Astrocyte (in vitro differentiated cells and primary cell): Measurements from ENCODE around the gene ZC3H7A. TPM values are rescaled to one million over a fixed set of nuclear protein-coding genes. Genes with fewer than 3 reads are reported as not detected.

Experiments
- DNase-seq: peaks from one replicate; pipeline ENCODE4 v3.0.0-alpha.2; 2010; ENCODE audit warnings: low read depth
- FAIRE-seq: peaks from 2 replicates; lab custom pipeline; 2011; peaks lifted over from hg19 to GRCh38; lab: Jason Lieb, UNC
- H2AFZ ChIP-seq: 2 replicates; pipeline ENCODE4 v1.6.0; 2012; ENCODE audit warnings: low read depth, low read length, inconsistent platforms
- H3K27ac ChIP-seq: 2 replicates; pipeline ENCODE4 v1.5.1; 2011; ENCODE audit warnings: low read depth, low read length, inconsistent platforms
- H3K27me3 ChIP-seq: 2 replicates; pipeline ENCODE4 v1.6.0; 2011; ENCODE audit warnings: low read length, inconsistent platforms; ENCODE audit not compliant: insufficient read depth
- H3K36me3 ChIP-seq: 2 replicates; pipeline ENCODE4 v1.5.1; 2011; ENCODE audit warnings: low read length, inconsistent platforms; ENCODE audit not compliant: insufficient read depth
- H3K4me1 ChIP-seq: 2 replicates; pipeline ENCODE4 v1.5.1; 2011; ENCODE audit warnings: low read length, inconsistent platforms; ENCODE audit not compliant: insufficient read depth
- H3K4me2 ChIP-seq: 2 replicates; pipeline ENCODE4 v1.6.0; 2012; ENCODE audit warnings: low read length, inconsistent platforms
- H3K4me3 ChIP-seq: 2 replicates; pipeline ENCODE4 v1.5.1; 2011; ENCODE audit warnings: low read depth, mild to moderate bottlenecking, low read length, inconsistent platforms; ENCODE audit not compliant: insufficient read depth
- H3K79me2 ChIP-seq: 2 replicates; pipeline ENCODE4 v1.6.0; 2012; ENCODE audit warnings: mild to moderate bottlenecking, low read length, inconsistent platforms; ENCODE audit not compliant: insufficient read depth
- H3K9ac ChIP-seq: 2 replicates; pipeline ENCODE4 v1.6.0; 2012; ENCODE audit warnings: mild to moderate bottlenecking, low read length, inconsistent platforms
- H3K9me3 ChIP-seq: 2 replicates; pipeline ENCODE4 v1.5.1; 2012; ENCODE audit warnings: low read depth, mild to moderate bottlenecking, low read length, inconsistent platforms; ENCODE audit not compliant: insufficient read depth
- H4K20me1 ChIP-seq: 2 replicates; pipeline ENCODE4 v1.6.0; 2012; ENCODE audit warnings: low read length, inconsistent platforms; ENCODE audit not compliant: insufficient read depth
- H3K27ac Mint-ChIP-seq: one replicate; pipeline ENCODE4 v1.8.0; 2021; ENCODE audit warnings: mild to moderate bottlenecking, mixed read lengths; ENCODE audit not compliant: unreplicated experiment
- H3K27me3 Mint-ChIP-seq: one replicate; pipeline ENCODE4 v1.8.0; 2021; ENCODE audit warnings: low read depth, mixed read lengths; ENCODE audit not compliant: unreplicated experiment
- H3K36me3 Mint-ChIP-seq: one replicate; pipeline ENCODE4 v1.8.0; 2021; ENCODE audit warnings: low read depth, mixed read lengths; ENCODE audit not compliant: unreplicated experiment
- H3K4me1 Mint-ChIP-seq: one replicate; pipeline ENCODE4 v1.8.0; 2021; ENCODE audit warnings: low read depth, mixed read lengths; ENCODE audit not compliant: unreplicated experiment
- H3K4me3 Mint-ChIP-seq: one replicate; pipeline ENCODE4 v1.8.0; 2021; ENCODE audit warnings: mild to moderate bottlenecking, moderate library complexity, mixed read lengths; ENCODE audit not compliant: unreplicated experiment
- H3K9me3 Mint-ChIP-seq: one replicate; pipeline ENCODE4 v1.8.0; 2021; ENCODE audit warnings: mild to moderate bottlenecking, mixed read lengths; ENCODE audit not compliant: unreplicated experiment
- EZH2 ChIP-seq: IDR thresholded peaks from 2 replicates; pipeline ENCODE4 v1.6.1; 2012; ENCODE audit warnings: mild to moderate bottlenecking, low read length, inconsistent platforms; ENCODE audit not compliant: insufficient read depth
- total RNA-seq: library from RNA; stranded (reverse); gene quantifications from 2 replicates; pipeline ENCODE4 v1.2.1, GENCODE V29; 2021
- TF ChIP-seq, protein P1 (sequence below): IDR thresholded peaks from 2 replicates; pipeline ENCODE4 v1.5.1; 2011; ENCODE audit warnings: low read depth, mild to moderate bottlenecking, inconsistent platforms, low read length, moderate library complexity; ENCODE audit not compliant: insufficient read depth

Gene ZC3H7A
- total RNA-seq, 1 donor from 2014 or later = 68.7 TPM

DNA sequence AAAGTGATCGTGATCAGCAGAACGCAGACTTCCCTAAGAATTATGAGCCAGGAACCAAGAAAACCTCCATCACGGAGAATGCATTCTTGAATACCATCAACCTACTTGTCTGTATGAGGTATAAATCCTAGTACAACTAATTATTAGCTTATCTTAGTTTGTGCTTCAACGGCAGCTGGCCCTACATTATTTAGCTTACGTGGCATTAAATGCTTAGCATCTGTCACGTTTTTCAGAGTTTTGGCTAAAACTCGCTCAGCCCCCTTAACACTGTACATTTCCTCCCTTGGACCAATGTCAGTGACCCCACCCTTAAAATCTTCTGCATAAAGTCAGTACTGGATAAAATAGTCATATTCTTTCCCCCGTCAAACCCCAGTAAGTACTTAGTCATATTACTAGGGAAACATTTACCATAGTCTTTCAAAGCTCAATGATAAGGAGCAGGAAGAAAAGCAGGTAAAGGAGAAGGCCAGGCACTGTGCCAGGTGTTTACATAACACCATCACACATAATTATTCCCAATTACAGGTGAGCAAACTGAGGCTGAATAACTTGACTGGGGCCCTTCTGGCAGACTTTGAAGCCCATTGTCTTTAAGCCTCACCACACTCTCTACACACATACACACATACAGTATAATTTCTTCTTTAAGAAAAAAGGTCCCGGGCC is 37.8 kb downstream of the ZC3H7A start:
- no peak overlapping the region for H3K4me3 Mint-ChIP-seq
- no peak for FAIRE-seq
- H2AFZ ChIP-seq = no peak overlapping the region
- no peaks in the 10 kb centered on the region for H3K9me3 ChIP-seq
- peaks cover 15% of the 10 kb centered on the region for H3K4me1 ChIP-seq
- TF ChIP-seq, protein P1, sequence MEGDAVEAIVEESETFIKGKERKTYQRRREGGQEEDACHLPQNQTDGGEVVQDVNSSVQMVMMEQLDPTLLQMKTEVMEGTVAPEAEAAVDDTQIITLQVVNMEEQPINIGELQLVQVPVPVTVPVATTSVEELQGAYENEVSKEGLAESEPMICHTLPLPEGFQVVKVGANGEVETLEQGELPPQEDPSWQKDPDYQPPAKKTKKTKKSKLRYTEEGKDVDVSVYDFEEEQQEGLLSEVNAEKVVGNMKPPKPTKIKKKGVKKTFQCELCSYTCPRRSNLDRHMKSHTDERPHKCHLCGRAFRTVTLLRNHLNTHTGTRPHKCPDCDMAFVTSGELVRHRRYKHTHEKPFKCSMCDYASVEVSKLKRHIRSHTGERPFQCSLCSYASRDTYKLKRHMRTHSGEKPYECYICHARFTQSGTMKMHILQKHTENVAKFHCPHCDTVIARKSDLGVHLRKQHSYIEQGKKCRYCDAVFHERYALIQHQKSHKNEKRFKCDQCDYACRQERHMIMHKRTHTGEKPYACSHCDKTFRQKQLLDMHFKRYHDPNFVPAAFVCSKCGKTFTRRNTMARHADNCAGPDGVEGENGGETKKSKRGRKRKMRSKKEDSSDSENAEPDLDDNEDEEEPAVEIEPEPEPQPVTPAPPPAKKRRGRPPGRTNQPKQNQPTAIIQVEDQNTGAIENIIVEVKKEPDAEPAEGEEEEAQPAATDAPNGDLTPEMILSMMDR = no peak
- no peak for TF ChIP-seq EZH2
- peaks cover 52% of the 10 kb centered on the region for H3K36me3 ChIP-seq
- no peak overlapping the region for H3K27ac Mint-ChIP-seq
- peaks cover 5% of the 10 kb centered on the region for H3K79me2 ChIP-seq
- H3K4me1 Mint-ChIP-seq = peaks cover 16% of the 10 kb centered on the region
- H3K36me3 Mint-ChIP-seq = peaks cover 29% of the 10 kb centered on the region
- H3K4me2 ChIP-seq = no peak overlapping the region
- no peaks in the 10 kb centered on the region for H3K27me3 ChIP-seq
- no peaks in the 10 kb centered on the region for H3K27me3 Mint-ChIP-seq
- H3K9ac ChIP-seq = no peak overlapping the region
- DNase-seq = no peak
- H3K4me3 ChIP-seq = no peak overlapping the region
- peaks cover 34% of the 10 kb centered on the region for H4K20me1 ChIP-seq
- no peaks in the 10 kb centered on the region for H3K9me3 Mint-ChIP-seq
- H3K27ac ChIP-seq = no peak overlapping the region

DNA sequence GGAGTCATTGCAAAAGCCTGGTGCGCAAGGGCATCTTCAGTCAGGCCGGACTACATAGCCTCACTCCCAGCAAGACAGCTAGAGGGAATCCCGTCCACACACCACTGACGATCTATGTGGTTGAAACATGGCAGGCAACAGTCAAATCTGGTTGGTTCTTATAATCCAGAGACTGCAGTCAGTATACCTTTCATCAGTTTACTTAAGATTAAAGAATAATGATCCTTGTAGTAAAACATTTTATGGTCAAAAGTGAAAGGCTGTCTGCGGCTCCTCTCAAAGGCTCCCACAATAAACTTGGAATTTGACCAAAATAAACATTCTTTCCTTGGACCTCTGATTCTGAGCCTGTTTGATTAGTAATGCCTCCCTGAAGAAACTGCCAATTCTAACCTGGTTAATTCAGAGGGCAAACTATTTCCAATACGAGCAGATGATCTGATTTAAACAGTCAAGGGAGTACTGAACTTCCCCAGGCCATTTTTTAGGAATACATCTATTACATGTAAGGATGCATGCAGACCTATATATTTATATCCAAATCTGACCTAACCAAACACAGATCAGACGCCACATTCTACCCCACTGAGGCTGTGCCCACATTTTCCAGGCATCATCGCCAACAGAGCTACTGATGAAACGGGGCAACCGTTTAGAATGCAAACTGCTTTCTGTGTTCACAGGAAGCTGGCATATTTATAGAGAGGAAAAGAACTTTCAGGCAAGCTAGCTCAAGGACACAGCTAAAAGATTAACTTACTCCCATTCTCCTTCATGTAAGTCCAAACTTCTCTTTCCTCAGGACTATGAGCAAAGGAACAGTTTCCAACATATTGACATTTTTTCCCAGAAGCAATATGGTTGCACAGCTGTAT is 39.1 kb downstream of the ZC3H7A start:
- Mint-ChIP-seq H3K4me3 (no peak overlapping the region), H3K36me3 (peaks cover 25% of the 10 kb centered on the region), H3K4me1 (peaks cover 16% of the 10 kb centered on the region), H3K27ac (peak overlapping the region; percentile 30), H3K27me3 (no peaks in the 10 kb centered on the region), H3K9me3 (no peaks in the 10 kb centered on the region)
- no peaks in the 10 kb centered on the region for H3K9me3 ChIP-seq
- no peak overlapping the region for H2AFZ ChIP-seq
- no peak for TF ChIP-seq EZH2
- TF ChIP-seq, protein P1 = no peak
- DNase-seq (peak; percentile 81), FAIRE-seq (no peak)
- H3K4me3 ChIP-seq = no peak overlapping the region
- peak overlapping the region; percentile 62 for H3K4me2 ChIP-seq
- peaks cover 15% of the 10 kb centered on the region for H3K4me1 ChIP-seq
- no peaks in the 10 kb centered on the region for H3K27me3 ChIP-seq
- peak overlapping the region; percentile 44 for H3K27ac ChIP-seq
- peak overlapping the region; percentile 29 for H3K9ac ChIP-seq
- peaks cover 38% of the 10 kb centered on the region for H4K20me1 ChIP-seq
- H3K79me2 ChIP-seq = peaks cover 5% of the 10 kb centered on the region
- H3K36me3 ChIP-seq = peaks cover 53% of the 10 kb centered on the region
